NOMO-1 treated with dmso at 0.1 percent for 144 hours (cell line): Measurements from ENCODE around the gene EFS.
"Not testable (repeated sequence)": the region's sequence is repeated elsewhere in the genome, so short reads cannot be mapped to it uniquely, and the experiment has no call there.

Experiments
- DNase-seq: peaks from one replicate; lab custom pipeline; 2025; ENCODE audit not compliant: unreplicated experiment; lab: John Stamatoyannopoulos, UW

The EFS gene

DNA sequence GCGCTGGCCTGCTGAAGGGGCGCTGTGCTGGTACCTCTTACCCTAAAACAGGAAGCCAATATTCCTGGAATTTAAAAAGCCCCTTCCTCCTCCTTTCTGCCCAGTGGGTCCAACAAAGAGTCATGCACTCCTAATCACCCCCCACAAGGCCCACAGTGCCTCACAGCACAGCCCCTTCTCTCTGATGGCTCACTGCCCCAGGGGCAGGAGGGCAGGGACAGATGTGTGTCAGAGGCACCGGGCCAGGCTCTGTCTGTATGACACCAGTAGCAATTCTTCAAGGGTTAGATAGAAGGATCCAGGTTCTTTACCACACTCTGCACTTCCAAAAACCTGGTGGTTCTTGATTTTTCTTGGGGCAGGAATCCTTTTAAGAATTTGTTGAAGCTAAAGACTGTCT is 34.2 kb upstream of the EFS start:
- no peak for DNase-seq

DNA sequence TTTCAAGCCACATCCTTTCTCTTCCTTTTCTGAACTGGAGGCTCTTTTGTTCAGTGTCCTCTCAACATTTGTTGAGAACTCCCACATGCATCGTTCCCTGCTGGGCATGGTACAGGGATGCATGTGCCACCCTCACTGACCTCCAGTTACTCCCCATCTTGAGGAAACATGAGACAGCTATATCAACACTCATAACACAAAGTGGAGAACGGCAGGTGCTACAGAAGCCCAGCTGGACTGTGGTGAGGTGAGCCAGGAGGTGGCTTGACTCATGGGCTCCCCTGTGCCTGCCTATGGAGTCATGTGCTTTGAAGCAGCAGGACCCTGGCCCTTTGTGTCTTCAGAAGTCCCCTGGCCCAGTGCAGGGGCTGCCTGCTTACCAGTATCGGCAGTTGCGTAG is 33.4 kb upstream of the EFS start:
- DNase-seq: no peak

- no peak for DNase-seq
Observed at GRCh38 chr14:23396781-23397407, 31.9 kb upstream of the EFS start.

- no peak for DNase-seq
Observed at GRCh38 chr14:23396126-23396525, 31.2 kb upstream of the EFS start.

GRCh38 chr14:23392613-23393012 is 27.6 kb upstream of the EFS start:
- no peak for DNase-seq

DNA sequence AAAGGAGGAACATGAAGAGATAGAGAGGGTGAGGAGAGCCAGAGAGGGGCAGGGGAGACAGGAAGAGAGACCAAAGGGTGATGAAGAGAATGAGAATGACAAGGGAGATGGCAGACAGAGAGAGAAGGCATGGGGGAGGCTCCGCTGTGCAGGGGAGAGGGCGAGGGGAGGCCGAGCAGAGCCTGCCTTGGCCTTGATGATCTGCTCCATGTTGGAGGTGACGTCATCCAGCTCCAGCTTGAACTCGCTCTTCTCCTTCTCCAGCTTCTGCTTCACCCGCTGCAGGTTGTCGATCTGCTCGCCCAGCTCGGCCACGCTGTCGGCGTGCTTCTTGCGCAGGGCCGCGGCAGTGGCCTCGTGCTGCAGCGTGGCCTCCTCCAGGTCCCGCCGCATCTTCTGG is 24.9 kb upstream of the EFS start:
- DNase-seq: not testable (repeated sequence)

- no peak for DNase-seq
Observed at GRCh38 chr14:23389396-23389795, 24.4 kb upstream of the EFS start.

DNA sequence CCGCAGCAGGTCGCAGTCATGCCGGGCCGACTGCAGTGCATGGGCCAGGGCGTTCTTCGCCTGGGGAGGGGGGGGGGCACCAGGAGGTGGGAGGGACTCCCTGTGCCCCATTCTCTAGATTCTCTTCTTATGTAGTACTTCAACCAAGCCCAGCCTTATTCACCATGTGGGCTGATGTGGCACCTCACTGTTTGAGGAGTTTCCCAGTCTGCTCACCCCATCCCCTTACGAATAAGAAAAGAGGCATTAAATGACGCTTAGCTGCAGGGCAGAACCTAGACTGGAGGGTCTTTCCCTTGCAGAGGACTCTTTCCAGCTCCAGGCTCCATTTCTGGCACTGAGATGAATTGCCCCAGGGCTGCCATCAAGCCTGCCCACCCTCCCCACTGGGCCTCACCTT is 24.0 kb upstream of the EFS start:
- no peak for DNase-seq

GRCh38 chr14:23387916-23388882 is 23.2 kb upstream of the EFS start:
- DNase-seq: no peak

- DNase-seq: no peak
Observed at GRCh38 chr14:23386999-23387398, 22.0 kb upstream of the EFS start.

DNA sequence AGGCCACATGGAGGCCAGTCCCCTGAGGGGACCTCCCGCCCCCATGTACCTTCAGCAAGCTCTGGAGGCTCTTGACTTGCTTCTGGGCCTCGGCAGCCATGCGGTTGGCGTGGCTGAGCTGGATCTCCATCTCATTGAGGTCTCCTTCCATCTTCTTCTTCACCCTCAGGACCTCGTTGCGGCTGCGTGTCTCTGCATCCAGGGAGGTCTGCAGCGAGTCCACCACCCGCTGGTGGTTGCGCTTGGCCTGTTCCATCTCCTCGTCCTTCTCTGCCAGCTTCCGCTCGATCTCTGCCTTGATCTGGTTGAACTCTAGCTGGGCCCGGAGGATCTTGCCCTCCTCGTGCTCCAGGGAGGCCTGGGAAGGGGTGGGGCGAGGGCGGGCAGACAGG is 21.3 kb upstream of the EFS start:
- not testable (repeated sequence) for DNase-seq

DNA sequence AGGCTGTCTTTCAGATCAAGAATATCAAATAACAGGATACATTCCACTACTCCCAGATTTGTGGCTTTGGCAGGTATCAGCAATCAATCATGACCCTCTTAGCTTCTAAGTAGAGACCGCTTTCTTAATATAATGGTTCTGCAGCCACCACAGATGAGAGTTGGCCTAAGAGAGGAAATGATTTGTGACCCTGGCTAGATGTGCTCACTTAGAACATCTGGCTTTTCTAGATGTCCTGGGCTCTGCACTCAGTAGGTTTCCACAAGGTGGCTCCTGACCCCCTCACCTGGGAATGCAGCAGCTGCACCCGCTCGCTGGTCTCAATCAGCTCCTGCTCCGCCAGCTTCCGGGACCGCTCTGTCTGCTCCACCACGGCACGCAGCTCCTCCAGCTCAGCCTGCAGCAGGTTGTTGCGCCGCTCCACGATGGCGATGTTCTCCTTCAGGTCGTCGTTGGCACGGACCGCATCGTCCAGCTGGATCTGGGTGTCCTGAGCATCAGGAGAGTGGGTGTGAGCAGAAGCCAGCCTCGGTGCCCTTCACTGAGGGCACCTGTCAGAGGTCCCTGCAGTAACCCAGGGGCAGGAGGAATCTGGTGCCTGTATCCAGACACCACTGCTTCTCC is 20.8 kb upstream of the EFS start:
- DNase-seq: no peak

- DNase-seq: no peak
Observed at GRCh38 chr14:23385244-23385641, 20.3 kb upstream of the EFS start.

DNA sequence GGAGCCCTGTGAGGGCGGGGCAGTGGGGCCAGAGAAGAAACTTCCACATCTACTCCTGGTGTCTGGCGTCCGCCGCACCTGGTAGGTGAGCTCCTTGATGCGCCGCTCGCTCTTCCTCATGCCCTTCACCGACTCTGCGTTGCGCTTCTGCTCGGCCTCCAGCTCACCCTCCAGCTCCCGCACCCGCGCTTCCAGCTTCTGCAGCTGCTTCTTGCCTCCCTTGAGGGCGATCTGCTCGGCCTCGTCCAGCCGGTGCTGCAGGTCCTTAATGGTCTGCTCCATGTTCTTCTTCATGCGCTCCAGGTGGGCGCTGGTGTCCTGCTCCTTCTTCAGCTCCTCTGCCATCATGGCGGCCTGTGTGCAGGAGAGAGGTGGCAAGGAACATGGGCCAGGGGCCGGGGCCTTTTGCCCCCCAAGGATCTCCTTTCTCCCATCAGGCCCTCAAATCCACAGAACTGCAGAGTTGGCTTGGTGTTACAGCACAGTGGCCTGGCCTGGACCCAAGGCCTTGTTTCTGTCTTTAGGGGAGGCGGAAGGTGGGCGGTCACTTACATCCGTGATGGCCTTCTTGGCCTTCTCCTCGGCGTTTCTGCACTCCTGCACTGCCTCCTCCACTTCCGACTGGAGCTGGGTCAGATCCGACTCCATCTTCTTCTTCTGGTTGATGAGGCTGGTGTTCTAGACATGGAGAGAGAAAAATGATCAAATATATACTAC is 19.6 kb upstream of the EFS start:
- no peak for DNase-seq

DNA sequence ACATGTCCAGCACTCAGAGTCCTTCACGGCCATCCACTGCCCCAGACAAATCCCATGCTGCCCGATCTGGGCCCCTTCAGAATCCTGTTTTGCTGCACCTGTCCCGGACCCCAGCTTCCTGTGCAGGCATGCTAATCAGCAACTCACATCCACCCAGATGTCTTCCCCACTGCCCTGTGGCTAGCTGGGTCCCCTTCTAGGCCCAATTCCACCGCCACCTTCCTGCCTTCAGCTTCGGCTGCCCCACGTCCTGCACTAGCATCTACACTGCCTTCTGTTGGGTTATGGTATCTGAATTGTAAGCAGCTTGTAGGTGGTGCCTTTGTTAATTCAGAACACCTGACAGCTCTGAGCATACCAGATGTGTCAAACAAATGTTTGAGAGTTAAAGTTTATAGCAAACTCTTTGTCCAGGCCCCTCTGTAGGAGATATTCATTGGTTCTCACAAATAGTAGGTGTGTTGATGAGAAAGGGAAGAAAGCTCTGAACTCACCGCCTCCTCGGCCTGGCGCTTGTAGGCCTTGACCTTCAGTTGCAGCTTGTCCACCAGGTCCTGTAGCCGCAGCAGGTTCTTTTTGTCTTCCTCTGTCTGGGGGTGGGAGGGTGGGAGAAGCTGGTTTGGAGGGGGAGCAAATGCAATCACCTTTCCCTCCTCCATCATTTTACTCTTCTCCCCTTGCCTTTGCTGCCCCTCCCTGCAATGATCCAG is 17.9 kb upstream of the EFS start:
- no peak for DNase-seq

DNA sequence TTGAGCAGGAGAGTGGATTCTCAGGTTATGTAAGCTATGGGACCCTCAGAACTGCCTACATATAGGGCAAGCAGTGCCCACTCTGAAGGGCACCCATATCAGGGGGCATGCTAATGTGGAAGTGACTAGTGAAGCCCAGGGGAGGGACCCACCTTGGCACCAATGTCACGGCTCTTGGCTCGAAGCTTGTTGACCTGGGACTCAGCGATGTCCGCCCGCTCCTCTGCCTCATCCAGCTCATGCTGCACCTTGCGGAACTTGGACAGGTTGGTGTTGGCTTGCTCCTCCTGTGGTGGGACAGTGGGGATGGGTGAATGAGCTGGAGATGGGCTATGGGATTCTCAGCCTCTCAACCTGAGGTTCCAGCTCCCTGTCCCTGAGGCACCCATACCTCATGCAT is 17.3 kb upstream of the EFS start:
- DNase-seq: no peak

GRCh38 chr14:23381871-23382270 is 16.9 kb upstream of the EFS start:
- no peak for DNase-seq

DNA sequence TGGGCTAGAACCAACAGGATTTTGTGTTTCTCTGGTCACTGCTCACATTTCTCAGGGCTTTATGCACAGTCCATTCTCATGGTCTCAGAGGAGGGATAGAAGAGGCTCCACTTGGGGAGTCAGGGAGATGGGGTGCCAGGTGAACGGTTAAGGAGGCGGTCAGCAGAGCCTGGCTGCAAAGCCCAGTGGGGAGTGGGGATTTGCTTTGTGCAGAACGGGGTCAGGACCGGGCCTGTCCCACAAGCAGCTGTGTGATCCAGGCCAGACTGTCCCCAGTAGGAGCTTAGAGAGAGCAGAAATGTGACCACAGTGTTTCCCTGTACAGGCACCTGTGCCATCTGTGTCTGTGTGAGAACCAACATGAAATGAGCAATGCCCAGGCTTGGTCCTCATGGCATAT is 16.0 kb upstream of the EFS start:
- DNase-seq: no peak

- no peak for DNase-seq
Observed at GRCh38 chr14:23380197-23380914, 15.4 kb upstream of the EFS start.
